Right lobe of liver (tissue), 6 donors: ENCODE data around the gene FRMD4B. TPM values are rescaled to one million over a fixed set of nuclear protein-coding genes. Genes with fewer than 3 reads are reported as not detected.

Experiments used
- ATAC-seq, 4 donors: fragments of 200-7000 bp; cut with Tn5 transposase; one replicate each; pipeline ENCODE4 v1.9.1; 2020; ENCODE audit warnings: mild to moderate bottlenecking in 4 of 4, moderate library complexity in 4 of 4
- DNase-seq, 3 donors: peaks; one replicate each; pipeline ENCODE4 v3.0.0-alpha.2; 2020
- H3K27ac ChIP-seq, 3 donors: fragments of 200-600 bp; one replicate each; pipeline ENCODE4 v1.8.0; 2022
- H3K27me3 ChIP-seq, 2 donors: fragments of 200-600 bp; one replicate each; pipeline ENCODE4 v1.8.0; 2022
- H3K36me3 ChIP-seq, 4 donors: fragments of 200-600 bp; sonication (generic) in 1 of 4; one replicate each; pipeline versions ENCODE4 v1.5.1 to v1.8.0; 2017 to 2022; ENCODE audit warnings: control low read depth in 1 of 4
- H3K4me1 ChIP-seq, 4 donors: fragments of 200-600 bp; sonication (generic) in 1 of 4; one replicate each; pipeline versions ENCODE4 v1.5.1 to v1.8.0; 2017 to 2022; ENCODE audit warnings: control low read depth in 1 of 4
- H3K4me3 ChIP-seq, 3 donors: fragments of 200-600 bp; one replicate each; pipeline ENCODE4 v1.8.0; 2022
- H3K9me3 ChIP-seq, 4 donors: fragments of 200-600 bp; sonication (generic) in 1 of 4; one replicate each; pipeline versions ENCODE4 v1.5.1 to v1.8.0; 2017 to 2022; ENCODE audit warnings: control low read depth in 1 of 4
- POLR2A ChIP-seq: fragments of 450-650 bp; IDR thresholded peaks from one replicate; pipeline ENCODE4 v1.6.1; 2017; ENCODE audit warnings: antibody characterized with exemption, mild to moderate bottlenecking
- WGBS: methylation state at CpG from one replicate; pipeline ENCODE4 v1.1.6; 2018; ENCODE audit warnings: low coverage, low lambda C conversion rate; ENCODE audit not compliant: insufficient coverage; ENCODE audit errors: missing lambda C conversion rate; 5-methylcytosine and 5-hydroxymethylcytosine counted together
- intact Hi-C, 2 donors: fragments of 100-400 bp; cut with DNase I; formaldehyde crosslinking; loops; one replicate each; pipeline versions ENCODE4 v1.11.2 to v1.14.1; 2022
- total RNA-seq, 6 experiments: library from RNA; depleted of rRNA in 2 of 6; stranded (reverse); fragments of >200 nt in 2 of 6; fragmentation: NEBNext Ultra II Directional in 3 of 6; extraction: Animal tissue kit (Norgen Biotek cat#: 25700) in 3 of 6; gene quantifications; one replicate each; pipeline versions ENCODE4 v1.1.0 to v1.2.4, GENCODE V29; 2016 to 2023
- TF ChIP-seq, protein P1 (sequence below), 4 donors: fragments of 200-600 bp in 3 of 4; fragments of 450-650 bp in 1 of 4; IDR thresholded peaks; one replicate each; pipeline versions ENCODE4 v1.5.1 to v1.8.0; 2016 to 2022; ENCODE audit warnings: antibody characterized with exemption in 4 of 4, mild to moderate bottlenecking in 2 of 4
- donor health status: DM: no; HTN: yes; CAD: no.
- donor health status: DM: no; HTN: no; CAD: no.
- donor health status: DM: no; HTN: no; CAD: no.
- donor health status: DM: no; HTN: yes; CAD: no.
- donor health status: DM: no; HTN: yes; CAD: no.

The FRMD4B gene
- total RNA-seq, 6 experiments from 2014 or later: 9.2 to 21.0 (median 12.3) TPM

DNA sequence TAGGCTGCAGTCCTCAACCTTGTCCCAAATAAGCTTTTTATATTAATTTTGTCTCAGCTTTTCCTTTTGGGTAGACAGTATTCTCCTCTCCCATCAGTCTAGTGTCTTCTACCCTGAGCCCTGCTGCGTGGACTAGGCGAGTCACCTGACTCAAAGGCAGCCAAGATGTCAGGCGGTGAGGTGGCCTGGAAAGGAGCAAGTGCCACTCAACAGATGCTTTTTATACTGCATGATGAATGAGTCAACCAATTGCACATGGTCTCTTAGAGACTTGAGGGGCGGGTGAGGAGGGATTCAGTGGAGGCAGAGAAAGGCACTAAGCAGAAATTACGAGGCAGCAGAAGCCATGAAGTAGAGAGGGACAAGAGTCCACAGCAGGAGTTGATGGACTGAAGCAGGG is 95.9 kb downstream of the FRMD4B start:
- intact Hi-C loops: no loop called here
- no peak for DNase-seq

DNA sequence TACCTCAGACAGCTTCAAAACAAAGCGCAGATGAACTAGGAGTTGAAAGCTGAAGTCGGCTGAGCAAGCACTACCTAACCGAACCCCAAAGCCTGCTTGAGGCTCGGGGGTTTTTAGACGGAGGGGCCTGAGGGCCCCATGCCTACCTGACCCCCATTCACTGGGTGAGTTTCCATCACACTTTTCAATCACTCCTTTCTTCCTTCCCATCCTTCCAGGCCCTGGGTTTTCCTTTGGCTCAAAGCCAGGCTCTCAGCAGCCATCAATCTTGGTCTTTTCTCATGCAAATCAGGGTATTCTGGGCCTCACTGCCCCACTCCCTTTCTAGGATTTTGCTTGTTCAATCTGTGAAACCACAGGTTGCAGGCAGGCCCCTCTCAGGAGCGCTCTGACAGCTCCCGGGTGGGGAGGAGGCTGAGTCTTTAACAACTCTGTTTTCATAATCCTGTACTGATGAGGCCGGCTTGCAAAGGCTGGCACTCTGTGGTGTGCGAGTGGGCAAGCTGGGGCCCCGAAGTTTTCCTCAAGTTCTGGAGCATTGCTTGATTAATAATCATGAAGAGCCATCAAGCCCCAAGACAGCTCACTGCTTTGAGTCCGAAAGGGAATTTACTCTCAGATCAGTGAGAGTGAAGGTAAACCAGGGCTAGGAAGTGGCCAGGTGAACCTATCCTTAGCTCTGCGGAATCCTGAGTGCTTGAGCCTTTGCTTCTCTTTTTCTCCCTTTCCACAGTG is 97.6 kb downstream of the FRMD4B start:
- no peaks in the 10 kb centered on the region for H3K27me3 ChIP-seq
- WGBS: 90% methylated on average over 1 of the region's 12 CpGs
- no peak for DNase-seq
- no peak overlapping the region for H3K27ac ChIP-seq
- no peak for ATAC-seq
- no peaks in the 10 kb centered on the region for H3K36me3 ChIP-seq
- no peaks in the 10 kb centered on the region for H3K4me1 ChIP-seq
- H3K9me3 ChIP-seq: no peaks in the 10 kb centered on the region
- TF ChIP-seq, protein P1, sequence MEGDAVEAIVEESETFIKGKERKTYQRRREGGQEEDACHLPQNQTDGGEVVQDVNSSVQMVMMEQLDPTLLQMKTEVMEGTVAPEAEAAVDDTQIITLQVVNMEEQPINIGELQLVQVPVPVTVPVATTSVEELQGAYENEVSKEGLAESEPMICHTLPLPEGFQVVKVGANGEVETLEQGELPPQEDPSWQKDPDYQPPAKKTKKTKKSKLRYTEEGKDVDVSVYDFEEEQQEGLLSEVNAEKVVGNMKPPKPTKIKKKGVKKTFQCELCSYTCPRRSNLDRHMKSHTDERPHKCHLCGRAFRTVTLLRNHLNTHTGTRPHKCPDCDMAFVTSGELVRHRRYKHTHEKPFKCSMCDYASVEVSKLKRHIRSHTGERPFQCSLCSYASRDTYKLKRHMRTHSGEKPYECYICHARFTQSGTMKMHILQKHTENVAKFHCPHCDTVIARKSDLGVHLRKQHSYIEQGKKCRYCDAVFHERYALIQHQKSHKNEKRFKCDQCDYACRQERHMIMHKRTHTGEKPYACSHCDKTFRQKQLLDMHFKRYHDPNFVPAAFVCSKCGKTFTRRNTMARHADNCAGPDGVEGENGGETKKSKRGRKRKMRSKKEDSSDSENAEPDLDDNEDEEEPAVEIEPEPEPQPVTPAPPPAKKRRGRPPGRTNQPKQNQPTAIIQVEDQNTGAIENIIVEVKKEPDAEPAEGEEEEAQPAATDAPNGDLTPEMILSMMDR (IDR thresholded peaks at IDR 0.05): no peak
- TF ChIP-seq POLR2A: no peak
- intact Hi-C loops: no loop called here
- H3K4me3 ChIP-seq: no peak overlapping the region

More for the DNA sequence above, 95.9 kb downstream of the FRMD4B start:
- TF ChIP-seq, protein P1 (IDR thresholded peaks at IDR 0.05): no peak
- TF ChIP-seq POLR2A: no peak
- H3K4me1 ChIP-seq: no peaks in the 10 kb centered on the region
- H3K4me3 ChIP-seq: no peak overlapping the region
- ATAC-seq: no peak
- 83% methylated on average over 5 of the region's 5 CpGs for WGBS
- no peaks in the 10 kb centered on the region for H3K27me3 ChIP-seq
- no peaks in the 10 kb centered on the region for H3K9me3 ChIP-seq
- H3K36me3 ChIP-seq: no peaks in the 10 kb centered on the region
- no peak overlapping the region for H3K27ac ChIP-seq

DNA sequence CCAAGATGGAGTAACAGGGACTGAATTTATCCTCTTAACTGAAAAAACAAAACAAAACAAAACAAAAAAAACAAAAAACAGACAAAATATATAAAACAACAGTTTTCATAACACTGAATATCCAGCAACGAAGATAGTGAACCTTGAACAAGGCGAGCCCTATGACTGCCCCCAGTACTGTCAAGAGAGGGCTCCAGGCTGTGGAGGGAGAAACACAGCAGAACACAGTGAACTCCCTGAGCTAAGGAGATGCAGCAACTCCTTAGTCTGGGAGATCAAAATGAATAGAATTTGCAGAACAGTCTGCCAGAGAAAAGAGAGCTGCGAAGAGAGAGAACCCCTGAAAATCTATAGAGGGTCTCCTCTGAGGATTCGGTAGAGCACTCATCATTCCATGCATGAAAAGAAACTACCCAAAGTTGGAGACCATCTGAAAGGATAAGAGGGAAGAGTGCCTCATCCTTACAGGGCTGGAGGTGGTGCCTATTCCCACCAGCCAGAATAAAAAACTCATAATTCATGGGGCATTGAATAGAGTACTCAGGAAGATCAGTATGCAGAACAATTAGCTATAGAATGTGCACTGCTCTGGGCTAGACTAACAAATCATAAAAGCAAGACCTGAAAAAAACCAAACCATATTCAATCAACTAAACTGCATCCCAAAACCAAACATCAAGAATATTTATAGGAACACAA is 101.8 kb downstream of the FRMD4B start:
- Histone ChIP-seq H3K4me1 (no peaks in the 10 kb centered on the region), H3K27me3 (no peaks in the 10 kb centered on the region), H3K36me3 (no peaks in the 10 kb centered on the region), H3K4me3 (no peak overlapping the region), H3K27ac (no peak overlapping the region), H3K9me3 (no peaks in the 10 kb centered on the region)
- no peak for TF ChIP-seq POLR2A
- TF ChIP-seq, protein P1 (IDR thresholded peaks at IDR 0.05): no peak
- WGBS: 77% methylated on average over 4 of the region's 4 CpGs
- no peak for ATAC-seq
- DNase-seq: no peak
- intact Hi-C loops: no loop called here

DNA sequence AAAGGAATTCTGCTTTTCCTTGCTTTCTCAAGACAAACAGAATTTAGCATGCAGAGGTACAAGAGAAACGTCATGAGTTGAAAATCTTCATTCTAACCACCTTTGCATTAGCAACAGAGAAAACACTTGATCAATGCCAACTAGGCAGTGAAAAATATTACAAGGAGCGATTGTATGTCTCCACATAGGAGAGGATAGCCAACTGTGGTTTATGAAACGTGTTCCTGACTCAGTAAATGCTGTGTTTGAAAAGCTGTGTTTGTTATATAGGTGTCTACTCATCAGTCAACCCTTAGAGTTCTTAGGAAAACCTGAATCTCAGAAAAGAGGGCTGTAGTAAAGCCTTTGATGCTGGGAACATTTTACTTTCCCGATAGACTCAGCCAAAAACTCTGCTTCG is 102.4 kb downstream of the FRMD4B start:
- Histone ChIP-seq H3K4me3 (no peak overlapping the region), H3K27me3 (no peaks in the 10 kb centered on the region), H3K36me3 (no peaks in the 10 kb centered on the region), H3K27ac (no peak overlapping the region), H3K9me3 (no peaks in the 10 kb centered on the region), H3K4me1 (no peaks in the 10 kb centered on the region)
- ATAC-seq (no peak), DNase-seq (no peak)
- WGBS: 87% methylated on average over 5 of the region's 5 CpGs
- intact Hi-C loops: no loop called here
- no peak for TF ChIP-seq POLR2A
- TF ChIP-seq, protein P1 (IDR thresholded peaks at IDR 0.05): no peak
